ENCODE results near the gene LY86. TPM values are rescaled to one million over a fixed set of nuclear protein-coding genes. Genes with fewer than 3 reads are reported as not detected.
A peak's percentile ranks its signal among the peaks of the same experiment; 100 is the strongest.

The LY86 gene
- total RNA-seq, 1 donor from 2014 or later, result not detected

- TF ChIP-seq, protein P1, sequence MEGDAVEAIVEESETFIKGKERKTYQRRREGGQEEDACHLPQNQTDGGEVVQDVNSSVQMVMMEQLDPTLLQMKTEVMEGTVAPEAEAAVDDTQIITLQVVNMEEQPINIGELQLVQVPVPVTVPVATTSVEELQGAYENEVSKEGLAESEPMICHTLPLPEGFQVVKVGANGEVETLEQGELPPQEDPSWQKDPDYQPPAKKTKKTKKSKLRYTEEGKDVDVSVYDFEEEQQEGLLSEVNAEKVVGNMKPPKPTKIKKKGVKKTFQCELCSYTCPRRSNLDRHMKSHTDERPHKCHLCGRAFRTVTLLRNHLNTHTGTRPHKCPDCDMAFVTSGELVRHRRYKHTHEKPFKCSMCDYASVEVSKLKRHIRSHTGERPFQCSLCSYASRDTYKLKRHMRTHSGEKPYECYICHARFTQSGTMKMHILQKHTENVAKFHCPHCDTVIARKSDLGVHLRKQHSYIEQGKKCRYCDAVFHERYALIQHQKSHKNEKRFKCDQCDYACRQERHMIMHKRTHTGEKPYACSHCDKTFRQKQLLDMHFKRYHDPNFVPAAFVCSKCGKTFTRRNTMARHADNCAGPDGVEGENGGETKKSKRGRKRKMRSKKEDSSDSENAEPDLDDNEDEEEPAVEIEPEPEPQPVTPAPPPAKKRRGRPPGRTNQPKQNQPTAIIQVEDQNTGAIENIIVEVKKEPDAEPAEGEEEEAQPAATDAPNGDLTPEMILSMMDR (IDR thresholded peaks at IDR 0.05), result no peak
- Mint-ChIP-seq H3K4me3 (ENCODE audit: unreplicated experiment) (no peak overlapping the region), H3K9me3 (ENCODE audit: low read depth) (no peaks in the 10 kb centered on the region), H3K36me3 (ENCODE audit: low read depth) (no peaks in the 10 kb centered on the region), H3K4me1 (ENCODE audit: low read depth) (peaks cover 24% of the 10 kb centered on the region), H3K27me3 (ENCODE audit: low read depth) (no peaks in the 10 kb centered on the region), H3K27ac (ENCODE audit: unreplicated experiment) (peak overlapping the region; percentile 0)
- no peak for DNase-seq (ENCODE audit: low spot score)
Measured at GRCh38 chr6:6683969-6684833, 95.7 kb downstream of the LY86 start.

- no peak for DNase-seq (ENCODE audit: low spot score)
- H3K4me3 Mint-ChIP-seq (ENCODE audit: unreplicated experiment), result no peak overlapping the region
- no peak overlapping the region for H3K27ac Mint-ChIP-seq (ENCODE audit: unreplicated experiment)
- peaks cover 31% of the 10 kb centered on the region for H3K4me1 Mint-ChIP-seq (ENCODE audit: low read depth)
- H3K36me3 Mint-ChIP-seq (ENCODE audit: low read depth), result no peaks in the 10 kb centered on the region
- no peaks in the 10 kb centered on the region for H3K9me3 Mint-ChIP-seq (ENCODE audit: low read depth)
- TF ChIP-seq, protein P1 (IDR thresholded peaks at IDR 0.05), result no peak
- no peaks in the 10 kb centered on the region for H3K27me3 Mint-ChIP-seq (ENCODE audit: low read depth)
Measured at GRCh38 chr6:6685249-6686040, 96.9 kb downstream of the LY86 start.

DNA sequence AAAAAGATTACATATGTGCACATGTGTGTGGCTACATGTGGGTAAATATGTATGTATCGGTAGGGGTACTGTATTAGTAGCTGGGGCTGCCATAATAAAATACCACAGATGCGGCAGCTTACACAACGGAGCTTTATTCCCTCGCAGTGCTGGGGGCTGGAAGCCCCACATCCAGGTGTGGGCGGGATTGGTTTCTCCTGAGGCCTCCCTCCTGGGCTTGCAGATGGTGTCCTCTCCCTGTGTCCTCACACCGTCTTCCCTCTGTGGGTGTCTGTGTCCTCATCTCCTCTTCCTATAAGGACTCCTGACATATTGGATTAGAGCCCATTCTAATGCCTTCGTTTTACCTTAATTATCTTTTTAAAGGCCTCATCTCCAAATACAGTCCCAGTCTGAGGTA is 97.7 kb downstream of the LY86 start:
- Mint-ChIP-seq H3K4me3 (ENCODE audit: unreplicated experiment) (no peak overlapping the region), H3K9me3 (ENCODE audit: low read depth) (no peaks in the 10 kb centered on the region), H3K4me1 (ENCODE audit: low read depth) (peaks cover 28% of the 10 kb centered on the region), H3K27me3 (ENCODE audit: low read depth) (no peaks in the 10 kb centered on the region), H3K27ac (ENCODE audit: unreplicated experiment) (no peak overlapping the region), H3K36me3 (ENCODE audit: low read depth) (no peaks in the 10 kb centered on the region)
- no peak for DNase-seq (ENCODE audit: low spot score)
- TF ChIP-seq, protein P1 (IDR thresholded peaks at IDR 0.05), result no peak

GRCh38 chr6:6686748-6687601 is 98.5 kb downstream of the LY86 start:
- Mint-ChIP-seq H3K4me3 (ENCODE audit: unreplicated experiment) (peak overlapping the region; percentile 57), H3K27me3 (ENCODE audit: low read depth) (no peaks in the 10 kb centered on the region), H3K36me3 (ENCODE audit: low read depth) (no peaks in the 10 kb centered on the region), H3K4me1 (ENCODE audit: low read depth) (peaks cover 28% of the 10 kb centered on the region), H3K27ac (ENCODE audit: unreplicated experiment) (peak overlapping the region; percentile 60), H3K9me3 (ENCODE audit: low read depth) (no peaks in the 10 kb centered on the region)
- TF ChIP-seq, protein P1 (IDR thresholded peaks at IDR 0.05), result no peak
- DNase-seq (ENCODE audit: low spot score), result no peak
